HCT116 (cell line): ENCODE measurements around the gene RASL10B.

ENCODE experiments used
- EZH2phosphoT487 ChIP-seq: fragments of 200-600 bp; IDR thresholded peaks from 2 replicates; pipeline ENCODE4 v1.6.1; 2018; ENCODE audit warnings: antibody characterized with exemption, borderline replicate concordance
- JUND ChIP-seq: IDR thresholded peaks from 2 replicates; pipeline ENCODE4 v1.6.1; 2012
- POLR2AphosphoS5 ChIP-seq: IDR thresholded peaks from 2 replicates; pipeline ENCODE4 v1.6.1; 2011; ENCODE audit warnings: mild to moderate bottlenecking, low read depth, low read length, moderate library complexity
- RAD21 ChIP-seq: IDR thresholded peaks from 2 replicates; pipeline ENCODE4 v1.6.1; 2012; ENCODE audit warnings: low read depth, mild to moderate bottlenecking
- SRF ChIP-seq: IDR thresholded peaks from 2 replicates; pipeline ENCODE4 v1.6.1; 2012; ENCODE audit warnings: low read depth
- TF ChIP-seq, protein P1 (sequence below), 3 experiments: fragments of 200-600 bp in 1 of 3; sonication (generic) in 1 of 3; IDR thresholded peaks in 2 of 3; conservative IDR thresholded peaks in 1 of 3; 2 replicates each; pipeline ENCODE4 v1.5.1; 2012 to 2017; ENCODE audit warnings: low read depth in 2 of 3, low read length in 2 of 3, antibody characterized with exemption in 1 of 3, borderline replicate concordance in 1 of 3, control low read depth in 1 of 3, mild to moderate bottlenecking in 1 of 3, mixed read lengths in 1 of 3, mixed run types in 1 of 3, moderate library complexity in 1 of 3; ENCODE audit not compliant: insufficient read depth in 1 of 3

GRCh38 chr17:35750526-35751395 lies 19.3 kb downstream of the RASL10B start:
- TF ChIP-seq, protein P1, sequence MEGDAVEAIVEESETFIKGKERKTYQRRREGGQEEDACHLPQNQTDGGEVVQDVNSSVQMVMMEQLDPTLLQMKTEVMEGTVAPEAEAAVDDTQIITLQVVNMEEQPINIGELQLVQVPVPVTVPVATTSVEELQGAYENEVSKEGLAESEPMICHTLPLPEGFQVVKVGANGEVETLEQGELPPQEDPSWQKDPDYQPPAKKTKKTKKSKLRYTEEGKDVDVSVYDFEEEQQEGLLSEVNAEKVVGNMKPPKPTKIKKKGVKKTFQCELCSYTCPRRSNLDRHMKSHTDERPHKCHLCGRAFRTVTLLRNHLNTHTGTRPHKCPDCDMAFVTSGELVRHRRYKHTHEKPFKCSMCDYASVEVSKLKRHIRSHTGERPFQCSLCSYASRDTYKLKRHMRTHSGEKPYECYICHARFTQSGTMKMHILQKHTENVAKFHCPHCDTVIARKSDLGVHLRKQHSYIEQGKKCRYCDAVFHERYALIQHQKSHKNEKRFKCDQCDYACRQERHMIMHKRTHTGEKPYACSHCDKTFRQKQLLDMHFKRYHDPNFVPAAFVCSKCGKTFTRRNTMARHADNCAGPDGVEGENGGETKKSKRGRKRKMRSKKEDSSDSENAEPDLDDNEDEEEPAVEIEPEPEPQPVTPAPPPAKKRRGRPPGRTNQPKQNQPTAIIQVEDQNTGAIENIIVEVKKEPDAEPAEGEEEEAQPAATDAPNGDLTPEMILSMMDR (IDR thresholded peaks at IDR 0.05 in 2 of 3, conservative IDR thresholded peaks at IDR 0.05 in 1 of 3; ENCODE audit: borderline replicate concordance in 1 of 3, insufficient read depth in 1 of 3, low read depth in 2 of 3, low read length in 2 of 3) = no peak
- TF ChIP-seq RAD21 (no peak), JUND (no peak), EZH2phosphoT487 (no peak), SRF (no peak), POLR2AphosphoS5 (no peak)
